ENCODE results near the gene SLC14A1.

DNA sequence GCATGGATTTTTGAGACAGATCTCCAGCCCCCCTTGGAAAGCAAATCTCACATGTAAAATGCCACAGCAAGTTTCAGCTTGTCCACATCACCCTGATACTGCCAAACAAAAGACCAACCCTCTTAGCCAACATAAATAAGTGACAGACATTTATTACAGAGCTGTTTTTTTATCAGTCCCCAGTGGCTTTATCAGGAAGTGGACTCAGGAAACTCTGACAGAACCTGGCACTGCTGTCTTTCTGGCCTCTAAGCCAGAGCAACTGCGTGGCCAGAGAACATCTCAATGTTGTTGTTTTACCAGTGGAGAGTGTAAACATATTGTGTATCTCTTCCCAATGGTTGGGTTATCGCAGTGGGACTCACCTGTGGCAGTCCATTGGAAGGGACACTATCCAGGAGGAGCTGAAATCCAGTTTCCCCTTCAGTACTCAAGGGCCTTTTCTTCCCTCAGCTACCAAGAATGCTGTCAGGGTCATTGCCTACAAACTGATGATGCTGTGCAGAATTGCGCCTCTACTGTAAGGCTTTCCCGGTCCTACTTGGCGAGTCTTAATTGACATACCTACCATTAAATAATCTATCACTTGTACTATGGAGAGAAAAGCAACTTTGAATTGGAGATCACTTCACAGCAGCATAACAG lies 22.0 kb downstream of the SLC14A1 start:
- TF ChIP-seq, protein P1, sequence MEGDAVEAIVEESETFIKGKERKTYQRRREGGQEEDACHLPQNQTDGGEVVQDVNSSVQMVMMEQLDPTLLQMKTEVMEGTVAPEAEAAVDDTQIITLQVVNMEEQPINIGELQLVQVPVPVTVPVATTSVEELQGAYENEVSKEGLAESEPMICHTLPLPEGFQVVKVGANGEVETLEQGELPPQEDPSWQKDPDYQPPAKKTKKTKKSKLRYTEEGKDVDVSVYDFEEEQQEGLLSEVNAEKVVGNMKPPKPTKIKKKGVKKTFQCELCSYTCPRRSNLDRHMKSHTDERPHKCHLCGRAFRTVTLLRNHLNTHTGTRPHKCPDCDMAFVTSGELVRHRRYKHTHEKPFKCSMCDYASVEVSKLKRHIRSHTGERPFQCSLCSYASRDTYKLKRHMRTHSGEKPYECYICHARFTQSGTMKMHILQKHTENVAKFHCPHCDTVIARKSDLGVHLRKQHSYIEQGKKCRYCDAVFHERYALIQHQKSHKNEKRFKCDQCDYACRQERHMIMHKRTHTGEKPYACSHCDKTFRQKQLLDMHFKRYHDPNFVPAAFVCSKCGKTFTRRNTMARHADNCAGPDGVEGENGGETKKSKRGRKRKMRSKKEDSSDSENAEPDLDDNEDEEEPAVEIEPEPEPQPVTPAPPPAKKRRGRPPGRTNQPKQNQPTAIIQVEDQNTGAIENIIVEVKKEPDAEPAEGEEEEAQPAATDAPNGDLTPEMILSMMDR (CRISPR knock-in tag; IDR thresholded peaks at IDR 0.05), result no peak
- TF ChIP-seq KMT2A (CRISPR knock-in tag; IDR thresholded peaks at IDR 0.05) (no peak), CEBPB (IDR thresholded peaks at IDR 0.05; ENCODE audit: borderline replicate concordance, low read depth, low read length) (no peak), ASH2L (IDR thresholded peaks at IDR 0.05; ENCODE audit: insufficient read length, low read depth, low read length) (no peak), NFATC3 (CRISPR knock-in tag; IDR thresholded peaks at IDR 0.05) (no peak), MYC (CRISPR knock-in tag; IDR thresholded peaks at IDR 0.05; ENCODE audit: borderline replicate concordance) (no peak)
- TF ChIP-seq, protein P2, sequence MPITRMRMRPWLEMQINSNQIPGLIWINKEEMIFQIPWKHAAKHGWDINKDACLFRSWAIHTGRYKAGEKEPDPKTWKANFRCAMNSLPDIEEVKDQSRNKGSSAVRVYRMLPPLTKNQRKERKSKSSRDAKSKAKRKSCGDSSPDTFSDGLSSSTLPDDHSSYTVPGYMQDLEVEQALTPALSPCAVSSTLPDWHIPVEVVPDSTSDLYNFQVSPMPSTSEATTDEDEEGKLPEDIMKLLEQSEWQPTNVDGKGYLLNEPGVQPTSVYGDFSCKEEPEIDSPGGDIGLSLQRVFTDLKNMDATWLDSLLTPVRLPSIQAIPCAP (CRISPR knock-in tag; IDR thresholded peaks at IDR 0.05; ENCODE audit: low read depth), result no peak

Measured in HepG2 (cell line).